Testis (tissue), 3 donors: ENCODE results near the gene HCFC1R1. TPM values are rescaled to one million over a fixed set of nuclear protein-coding genes. Genes with fewer than 3 reads are reported as not detected.

Source experiments
- DNase-seq: peaks from one replicate; pipeline ENCODE4 v3.0.0-alpha.2; 2019
- H3K27ac ChIP-seq, 2 donors: fragments of 200-600 bp; sonication (generic); one replicate each; pipeline ENCODE4 v1.5.1; 2019
- H3K27me3 ChIP-seq: fragments of 200-600 bp; sonication (generic); one replicate; pipeline ENCODE4 v1.5.1; 2019
- H3K36me3 ChIP-seq: fragments of 200-600 bp; sonication (generic); one replicate; pipeline ENCODE4 v1.5.1; 2017; ENCODE audit warnings: low read depth; ENCODE audit errors: missing control alignments
- H3K4me1 ChIP-seq: fragments of 200-600 bp; sonication (generic); one replicate; pipeline ENCODE4 v1.5.1; 2019
- H3K4me3 ChIP-seq, 2 donors: fragments of 200-600 bp; sonication (generic); one replicate each; pipeline ENCODE4 v1.5.1; 2017 to 2019
- H3K9me3 ChIP-seq: fragments of 200-600 bp; sonication (generic); one replicate; pipeline ENCODE4 v1.5.1; 2017
- CTCF ChIP-seq, 3 experiments: fragments of 450-650 bp in 2 of 3; fragments of 200-600 bp in 1 of 3; sonication (generic) in 1 of 3; IDR thresholded peaks; one replicate each; pipeline ENCODE4 v1.5.1; 2016 to 2019; ENCODE audit warnings: antibody characterized with exemption in 3 of 3, mild to moderate bottlenecking in 2 of 3, moderate library complexity in 1 of 3
- POLR2A ChIP-seq: fragments of 450-650 bp; IDR thresholded peaks from one replicate; pipeline ENCODE4 v1.6.1; 2017; ENCODE audit warnings: antibody characterized with exemption, mild to moderate bottlenecking, moderate library complexity
- WGBS, 2 donors: methylation state at CpG; one replicate each; pipeline ENCODE4 v1.1.5; 2018; 5-methylcytosine and 5-hydroxymethylcytosine counted together
- intact Hi-C: fragments of 100-400 bp; cut with DNase I; formaldehyde crosslinking; loops from one replicate; pipeline ENCODE4 v1.15.1; 2023; ENCODE audit warnings: low total_unique reads
- polyA plus RNA-seq: library from polyadenylated mRNA; stranded (reverse); fragments of 350-450 nt; fragmentation: Illumina TruSeq; extraction: RNeasy Lipid Tissue Mini Kit (QIAGEN cat#74804); gene quantifications from one replicate; pipeline ENCODE4 v1.2.3, GENCODE V29; 2014; ENCODE audit warnings: low read depth, low replicate concordance; ENCODE audit not compliant: insufficient read depth
- total RNA-seq, 2 donors: library from RNA; depleted of rRNA; stranded (reverse); fragments of >200 nt; gene quantifications; one replicate each; pipeline ENCODE4 v1.2.3, GENCODE V29; 2016

Gene HCFC1R1
- total and polyA plus RNA-seq, 3 donors from 2014 or later, result 30.2 to 94.5 (median 39.4) TPM

GRCh38 chr16:2999929-3000328 is 23.8 kb downstream of the HCFC1R1 start:
- no peak for TF ChIP-seq CTCF (IDR thresholded peaks at IDR 0.05)
- no peak for TF ChIP-seq POLR2A
- Histone ChIP-seq H3K4me3 (no peak overlapping the region), H3K36me3 (no peaks in the 10 kb centered on the region), H3K27me3 (no peaks in the 10 kb centered on the region), H3K9me3 (no peaks in the 10 kb centered on the region), H3K4me1 (peaks cover 2% of the 10 kb centered on the region), H3K27ac (no peak overlapping the region)
- intact Hi-C loops, result no loop called here
- 89 to 93% methylated on average over 6 of the region's 6 CpGs for WGBS, 2 donors
- DNase-seq, result no peak

GRCh38 chr16:2996298-2996697 is 27.4 kb downstream of the HCFC1R1 start:
- no peaks in the 10 kb centered on the region for H3K36me3 ChIP-seq
- no peaks in the 10 kb centered on the region for H3K4me1 ChIP-seq
- no peaks in the 10 kb centered on the region for H3K9me3 ChIP-seq
- H3K4me3 ChIP-seq, result no peak overlapping the region
- no peak for DNase-seq
- no peak overlapping the region for H3K27ac ChIP-seq
- intact Hi-C loops, result no loop called here
- TF ChIP-seq CTCF (IDR thresholded peaks at IDR 0.05), result no peak
- no peak for TF ChIP-seq POLR2A
- WGBS, 2 donors, result 73 to 98% methylated on average over 6 to 13 of the region's 13 CpGs
- H3K27me3 ChIP-seq, result no peaks in the 10 kb centered on the region

GRCh38 chr16:2992383-2993081 is 31.2 kb downstream of the HCFC1R1 start:
- no peaks in the 10 kb centered on the region for H3K9me3 ChIP-seq
- no peak overlapping the region for H3K4me3 ChIP-seq
- DNase-seq, result no peak
- H3K4me1 ChIP-seq, result no peaks in the 10 kb centered on the region
- no peak overlapping the region for H3K27ac ChIP-seq
- WGBS, 2 donors, result 86 to 89% methylated on average over 6 to 14 of the region's 14 CpGs
- intact Hi-C loops, result no loop called here
- TF ChIP-seq CTCF (IDR thresholded peaks at IDR 0.05), result no peak
- no peak for TF ChIP-seq POLR2A
- no peaks in the 10 kb centered on the region for H3K27me3 ChIP-seq
- H3K36me3 ChIP-seq, result no peaks in the 10 kb centered on the region

GRCh38 chr16:2991566-2992261 is 32.0 kb downstream of the HCFC1R1 start:
- Histone ChIP-seq H3K4me1 (no peaks in the 10 kb centered on the region), H3K9me3 (no peaks in the 10 kb centered on the region), H3K27ac (no peak overlapping the region), H3K27me3 (no peaks in the 10 kb centered on the region), H3K4me3 (no peak overlapping the region), H3K36me3 (no peaks in the 10 kb centered on the region)
- no peak for TF ChIP-seq POLR2A
- no peak for TF ChIP-seq CTCF (IDR thresholded peaks at IDR 0.05)
- no peak for DNase-seq
- intact Hi-C loops, result no loop called here
- WGBS, 2 donors, result 91 to 94% methylated on average over 8 to 12 of the region's 12 CpGs
